22Rv1 (cell line): Measurements from ENCODE around the gene MAN2B2.
A peak's percentile ranks its signal among the peaks of the same experiment; 100 is the strongest.

ENCODE experiments used
- H3K27ac ChIP-seq: fragments of 450-650 bp; 2 replicates; pipeline ENCODE4 v1.5.1; 2017
- CTCF ChIP-seq: fragments of 450-650 bp; IDR thresholded peaks from 2 replicates; pipeline ENCODE4 v1.5.1; 2017; ENCODE audit warnings: mild to moderate bottlenecking
- ZFX ChIP-seq: fragments of 450-650 bp; IDR thresholded peaks from 2 replicates; pipeline ENCODE4 v1.6.1; 2017; ENCODE audit warnings: antibody characterized with exemption, borderline replicate concordance

Gene MAN2B2

GRCh38 chr4:6568689-6569332 lies 6.2 kb upstream of the MAN2B2 start:
- no peak for TF ChIP-seq CTCF
- no peak for TF ChIP-seq ZFX
- no peak overlapping the region for H3K27ac ChIP-seq

DNA sequence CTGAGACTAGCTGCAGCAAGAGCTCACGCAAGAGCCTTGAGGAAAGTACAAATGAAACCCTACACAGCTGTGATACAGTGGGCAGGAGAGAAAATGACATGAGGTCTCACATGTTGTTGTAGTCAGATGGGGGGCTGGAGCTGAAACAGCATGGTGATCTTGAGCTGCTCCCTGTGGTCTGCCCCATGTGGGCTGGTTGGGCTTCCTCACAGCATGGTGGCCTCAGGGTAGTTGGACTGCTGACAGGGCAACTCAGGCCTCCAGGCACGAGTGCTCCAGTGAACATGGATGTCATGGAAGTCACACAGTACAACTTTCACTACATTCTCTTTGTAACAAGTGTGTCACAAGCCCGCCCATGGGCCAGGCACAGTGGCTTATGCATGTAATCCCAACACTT lies 3.4 kb upstream of the MAN2B2 start:
- no peak overlapping the region for H3K27ac ChIP-seq
- TF ChIP-seq CTCF (no peak), ZFX (no peak)

DNA sequence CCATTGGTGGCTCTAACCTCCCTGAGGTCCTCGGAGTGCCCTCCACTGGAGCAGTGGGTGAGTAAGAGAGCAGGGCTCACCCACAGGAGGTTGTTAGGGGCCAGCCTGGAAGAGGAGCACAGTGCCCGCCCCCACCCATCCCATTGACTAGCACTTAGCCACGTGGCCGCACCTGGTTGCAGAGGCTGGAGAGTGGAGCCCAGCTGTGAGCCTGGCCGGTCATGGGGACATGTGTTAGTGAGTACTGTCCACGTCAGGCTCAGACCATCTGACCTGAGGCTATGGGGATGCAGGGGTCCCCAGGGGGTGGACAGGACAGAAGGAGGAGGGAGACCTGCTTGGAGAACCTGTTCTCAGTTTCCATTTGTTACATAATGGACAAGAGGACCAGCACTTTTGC lies 1.4 kb upstream of the MAN2B2 start:
- no peak for TF ChIP-seq CTCF
- no peak for TF ChIP-seq ZFX
- no peak overlapping the region for H3K27ac ChIP-seq

GRCh38 chr4:6573986-6574746 lies 823 bp upstream of the MAN2B2 start:
- H3K27ac ChIP-seq: no peak overlapping the region
- TF ChIP-seq ZFX (no peak), CTCF (no peak)

DNA sequence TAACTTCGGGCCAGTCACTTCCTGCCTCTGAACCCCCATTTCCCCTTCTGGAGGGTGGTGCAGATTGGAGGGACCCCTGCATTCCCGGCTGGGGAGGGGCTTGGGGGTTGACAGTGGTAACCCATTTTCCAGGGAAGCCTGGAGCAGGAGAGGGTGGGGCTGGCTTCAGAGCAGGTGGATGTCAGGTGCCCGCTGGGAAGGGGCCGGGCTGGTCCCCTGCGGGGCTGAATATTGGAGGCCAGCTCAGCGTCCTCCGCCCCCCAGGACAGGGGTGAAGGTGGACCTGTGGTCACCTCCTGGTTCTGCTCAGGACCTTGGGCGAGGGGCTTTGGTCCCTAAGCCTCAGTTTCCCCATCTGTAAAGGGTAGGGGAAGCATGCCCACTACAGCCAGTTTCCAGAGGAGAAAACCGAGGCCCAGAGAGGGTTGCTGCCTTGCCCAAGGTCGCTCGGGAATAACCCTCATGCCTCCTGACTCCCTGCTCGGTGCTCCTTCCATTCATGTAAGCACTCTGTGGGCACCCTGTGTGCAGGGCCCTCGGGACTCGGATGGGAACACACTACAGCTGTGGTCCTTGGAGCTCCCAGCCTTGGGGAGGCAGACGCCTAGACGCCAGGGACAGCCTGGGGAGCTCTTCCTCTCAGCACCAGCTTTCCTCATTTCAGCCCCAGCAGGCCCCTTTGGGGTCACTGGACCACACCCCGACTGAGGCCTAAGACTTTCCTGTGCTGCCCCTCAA lies 683 bp downstream of the MAN2B2 start:
- peak overlapping the region; percentile 43 for H3K27ac ChIP-seq

GRCh38 chr4:6576512-6576911 lies 1.5 kb downstream of the MAN2B2 start:
- TF ChIP-seq ZFX: no peak
- TF ChIP-seq CTCF: no peak
- H3K27ac ChIP-seq: no peak overlapping the region

More for the DNA sequence above, 683 bp downstream of the MAN2B2 start:
- TF ChIP-seq CTCF (no peak), ZFX (no peak)
